ENCODE results near the gene TBC1D10A.

TBC1D10A gene

DNA sequence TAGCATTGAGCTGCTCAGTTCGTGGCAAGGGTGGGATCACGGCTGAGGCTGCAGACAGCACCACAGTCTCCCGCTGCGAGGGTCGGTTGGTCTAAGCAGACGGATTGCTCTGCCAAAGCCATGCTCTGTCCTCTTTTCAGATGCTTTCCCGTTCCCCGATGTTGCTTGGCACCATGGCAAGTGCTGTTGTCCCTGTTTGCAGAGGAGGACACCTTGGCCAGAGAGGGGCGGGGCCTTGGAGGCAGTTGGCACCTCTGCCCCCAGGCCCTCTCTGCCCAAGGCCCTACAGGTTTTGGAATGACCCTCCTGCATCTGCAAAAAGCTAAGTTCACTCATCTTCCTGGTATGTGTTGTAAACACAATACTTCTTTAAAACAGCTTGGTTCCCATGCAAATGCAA lies 41.7 kb upstream of the TBC1D10A start:
- no peak for TF ChIP-seq CTCF (IDR thresholded peaks at IDR 0.05)

DNA sequence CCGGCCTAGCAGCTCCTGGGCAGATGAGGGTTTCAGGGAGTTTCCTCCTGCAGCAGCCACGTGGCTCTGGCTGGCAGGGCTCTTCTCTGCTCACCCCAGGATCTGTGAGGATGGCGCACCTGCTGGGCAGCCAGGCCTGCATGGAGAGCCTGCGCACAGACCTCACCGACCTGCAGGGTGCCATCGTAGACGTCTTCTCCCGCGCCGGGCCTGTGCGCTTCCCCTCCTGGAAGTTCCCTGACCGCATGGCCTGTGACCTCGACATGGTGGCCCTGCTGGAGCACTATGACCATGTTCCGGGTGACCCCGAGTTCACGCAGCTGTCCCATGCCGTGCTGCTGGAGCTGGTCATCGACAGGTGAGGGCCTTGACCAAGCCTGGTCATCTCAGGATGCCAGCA lies 39.1 kb upstream of the TBC1D10A start:
- TF ChIP-seq CTCF (IDR thresholded peaks at IDR 0.05): no peak

DNA sequence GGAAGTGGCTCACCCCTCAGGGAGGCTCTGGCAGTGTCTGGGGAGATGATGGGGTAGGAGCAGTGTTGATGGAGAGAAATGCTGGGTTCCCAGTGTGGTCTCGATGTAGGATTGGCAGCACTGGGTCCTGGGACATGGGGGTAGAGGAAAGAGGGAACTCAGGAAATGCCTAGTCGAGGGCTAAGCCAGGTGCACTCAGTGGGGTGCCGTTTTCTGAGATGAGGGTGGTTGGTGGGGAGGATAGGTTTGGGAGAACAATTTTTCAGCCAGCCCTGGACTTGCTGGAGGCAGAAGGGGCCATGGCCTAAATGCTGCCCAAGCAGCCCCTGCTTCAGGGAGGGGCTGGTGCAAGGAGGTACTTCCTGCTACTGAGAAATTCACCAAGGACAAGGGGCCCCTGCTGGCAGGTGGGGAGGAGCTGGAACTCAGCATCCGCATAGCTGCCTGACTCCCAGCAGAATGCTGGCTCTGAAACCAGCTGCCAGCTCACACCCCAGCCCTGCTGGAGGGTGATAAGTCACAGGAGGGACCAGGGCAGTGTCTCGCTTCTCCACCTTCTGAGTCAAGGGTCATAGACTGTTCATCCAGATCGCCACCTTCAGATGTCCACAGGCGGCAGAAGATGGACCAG lies 36.0 kb upstream of the TBC1D10A start:
- no peak for TF ChIP-seq CTCF (IDR thresholded peaks at IDR 0.05)

DNA sequence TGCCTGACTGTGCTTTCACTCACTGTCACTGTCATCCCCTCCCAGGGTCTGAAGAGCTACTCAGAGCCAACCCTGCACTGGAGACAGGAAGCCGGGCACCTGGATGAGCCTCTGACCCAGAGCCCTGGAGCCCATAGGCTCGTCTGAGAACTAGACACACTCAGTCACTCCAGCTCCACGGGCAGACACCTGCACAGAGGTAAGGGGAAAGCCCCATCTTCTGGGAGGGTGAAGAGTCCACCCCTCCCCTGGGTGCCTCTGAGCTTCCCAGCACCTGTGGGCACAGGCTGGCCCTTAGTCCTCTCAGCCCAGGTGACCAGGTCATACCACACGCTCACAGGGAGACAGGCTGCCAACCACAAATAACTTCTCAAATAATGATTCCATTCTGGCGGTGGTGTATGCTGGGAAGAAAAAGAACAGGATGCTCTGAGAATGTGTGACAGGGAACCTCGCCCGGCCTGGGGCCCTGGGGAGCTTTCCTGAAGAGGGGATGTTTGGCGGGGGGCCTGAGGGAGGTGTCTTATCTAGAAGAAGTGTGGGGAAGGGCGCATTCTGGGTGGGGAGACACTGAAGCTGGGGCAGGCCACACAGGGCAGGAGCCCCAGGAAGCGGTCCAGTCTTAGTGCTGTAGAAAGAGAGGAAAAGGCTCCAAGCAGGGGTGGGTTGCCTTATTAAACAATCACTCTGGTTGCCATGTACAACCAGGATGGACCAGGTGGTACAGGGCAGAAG lies 35.3 kb upstream of the TBC1D10A start:
- no peak for TF ChIP-seq CTCF (IDR thresholded peaks at IDR 0.05)

DNA sequence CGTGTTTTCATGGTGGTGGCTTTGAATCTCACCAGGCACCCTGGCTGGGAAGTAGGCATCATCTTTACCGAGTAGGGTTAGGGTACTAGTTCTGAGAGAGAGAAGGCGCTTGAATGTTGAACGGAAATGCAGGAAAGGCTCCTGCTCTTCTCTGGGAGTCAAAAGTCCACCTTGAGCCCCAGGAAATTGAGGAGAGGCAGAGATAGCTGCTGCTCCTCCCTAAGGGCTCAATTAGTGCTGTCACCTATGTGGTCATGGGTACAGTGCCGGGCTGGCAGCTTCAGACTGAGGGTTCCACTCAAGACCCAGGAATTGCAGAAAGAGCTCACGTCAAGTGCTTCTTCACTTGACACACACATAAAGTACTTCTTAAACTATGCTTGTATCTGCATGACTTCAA lies 31.8 kb upstream of the TBC1D10A start:
- no peak for TF ChIP-seq CTCF (IDR thresholded peaks at IDR 0.05)

DNA sequence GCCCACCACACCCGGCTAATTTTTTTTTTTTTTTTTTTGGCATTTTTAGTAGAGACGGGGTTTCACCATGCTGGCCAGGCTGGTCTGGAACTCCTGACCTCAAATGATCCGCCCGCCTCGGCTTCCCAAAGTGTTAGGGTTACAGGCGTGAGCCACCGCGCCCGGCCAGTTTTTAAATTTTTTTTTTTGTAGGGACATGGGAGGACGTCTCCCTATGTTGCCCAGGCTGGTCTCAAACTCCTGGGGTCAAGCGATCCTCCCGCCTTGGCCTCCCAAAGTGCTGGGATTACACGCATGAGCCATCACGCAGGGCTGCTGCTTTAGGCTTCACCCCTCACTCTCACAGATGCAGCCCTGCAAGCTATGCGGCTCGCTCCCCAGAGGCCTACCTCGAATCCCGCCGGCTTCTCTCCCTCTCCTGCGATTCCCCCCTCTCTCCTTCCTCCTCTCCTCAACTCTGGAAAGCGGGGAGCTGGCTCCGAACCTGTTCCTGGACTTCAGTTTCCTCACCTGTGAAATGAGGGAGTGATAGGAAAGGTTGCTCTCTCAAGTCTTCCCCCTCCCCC lies 31.0 kb upstream of the TBC1D10A start:
- no peak for TF ChIP-seq CTCF (IDR thresholded peaks at IDR 0.05)

DNA sequence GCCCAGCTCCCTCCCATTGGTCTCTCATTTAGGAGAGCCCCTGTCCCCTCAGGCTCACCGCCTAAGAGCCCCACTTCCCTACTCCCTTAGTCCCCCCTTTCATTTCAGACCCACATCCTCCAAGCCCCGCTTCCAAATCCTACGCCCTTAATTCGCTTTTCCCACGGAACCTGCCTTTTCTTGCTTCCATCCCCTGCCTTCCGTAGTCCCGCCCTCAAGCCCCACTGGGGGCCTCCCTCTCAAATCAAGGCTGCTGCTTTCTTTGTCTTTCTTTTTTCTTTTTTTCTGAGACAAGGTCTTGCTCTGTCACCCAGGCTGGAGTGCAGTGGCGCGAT lies 30.5 kb upstream of the TBC1D10A start:
- no peak for TF ChIP-seq CTCF (IDR thresholded peaks at IDR 0.05)

Measured in LNCAP (cell line).